Hepatocyte (in vitro differentiated cells): Measurements from ENCODE around the gene PTAFR.

ENCODE experiments used
- EZH2 ChIP-seq: fragments of 200-600 bp; sonication (generic); IDR thresholded peaks from 2 replicates; pipeline ENCODE4 v1.6.1; 2016; ENCODE audit warnings: antibody characterized with exemption, mild to moderate bottlenecking, borderline replicate concordance
- TF ChIP-seq, protein P1 (sequence below): fragments of 200-600 bp; sonication (generic); IDR thresholded peaks from 2 replicates; pipeline ENCODE4 v1.5.1; 2016; ENCODE audit warnings: antibody characterized with exemption, mild to moderate bottlenecking; ENCODE audit not compliant: poor library complexity

DNA sequence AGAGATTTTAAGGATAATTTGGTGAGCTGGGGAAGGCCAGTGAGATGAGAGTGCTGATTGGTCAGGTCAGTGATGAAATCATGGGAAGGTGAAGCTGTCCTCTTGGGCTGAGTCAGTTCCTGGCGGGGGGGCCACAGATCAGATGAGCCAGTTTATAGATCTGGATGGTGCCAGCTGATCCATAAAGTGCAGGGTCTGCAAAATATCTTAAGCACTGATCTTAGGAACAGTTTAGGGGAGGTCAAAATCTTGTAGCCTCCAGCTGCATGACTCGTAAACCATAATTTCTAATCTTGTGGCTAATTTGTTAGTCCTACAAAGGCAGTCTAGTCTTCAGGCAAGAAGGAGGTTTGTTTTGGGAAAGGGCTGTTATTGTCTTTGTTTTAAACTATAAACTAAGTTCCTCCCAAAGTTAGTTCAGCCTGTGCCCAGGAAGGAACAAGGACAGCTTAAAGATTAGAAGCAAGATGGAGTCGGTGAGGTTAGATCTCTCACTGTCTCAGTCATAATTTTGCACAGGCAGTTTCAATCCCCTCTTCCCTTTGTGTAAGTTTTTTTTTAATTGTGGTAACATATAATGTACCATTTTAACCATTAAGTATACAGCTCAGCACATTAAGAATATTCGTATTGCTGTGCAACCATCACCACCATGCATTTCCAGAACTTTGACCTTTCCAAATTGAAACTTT is 39.4 kb downstream of the PTAFR start:
- TF ChIP-seq, protein P1, sequence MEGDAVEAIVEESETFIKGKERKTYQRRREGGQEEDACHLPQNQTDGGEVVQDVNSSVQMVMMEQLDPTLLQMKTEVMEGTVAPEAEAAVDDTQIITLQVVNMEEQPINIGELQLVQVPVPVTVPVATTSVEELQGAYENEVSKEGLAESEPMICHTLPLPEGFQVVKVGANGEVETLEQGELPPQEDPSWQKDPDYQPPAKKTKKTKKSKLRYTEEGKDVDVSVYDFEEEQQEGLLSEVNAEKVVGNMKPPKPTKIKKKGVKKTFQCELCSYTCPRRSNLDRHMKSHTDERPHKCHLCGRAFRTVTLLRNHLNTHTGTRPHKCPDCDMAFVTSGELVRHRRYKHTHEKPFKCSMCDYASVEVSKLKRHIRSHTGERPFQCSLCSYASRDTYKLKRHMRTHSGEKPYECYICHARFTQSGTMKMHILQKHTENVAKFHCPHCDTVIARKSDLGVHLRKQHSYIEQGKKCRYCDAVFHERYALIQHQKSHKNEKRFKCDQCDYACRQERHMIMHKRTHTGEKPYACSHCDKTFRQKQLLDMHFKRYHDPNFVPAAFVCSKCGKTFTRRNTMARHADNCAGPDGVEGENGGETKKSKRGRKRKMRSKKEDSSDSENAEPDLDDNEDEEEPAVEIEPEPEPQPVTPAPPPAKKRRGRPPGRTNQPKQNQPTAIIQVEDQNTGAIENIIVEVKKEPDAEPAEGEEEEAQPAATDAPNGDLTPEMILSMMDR, result no peak
- TF ChIP-seq EZH2, result no peak
